ENCODE results near the gene EIF1. TPM values are rescaled to one million over a fixed set of nuclear protein-coding genes. Genes with fewer than 3 reads are reported as not detected.

The EIF1 gene
- total and polyA plus RNA-seq, 4 donors, result 179 to 689 (median 464) TPM

GRCh38 chr17:41648411-41649195, 40.1 kb upstream of the EIF1 start:
- H3K36me3 ChIP-seq (ENCODE audit: control insufficient read depth, insufficient read depth, low read length), result no peaks in the 10 kb centered on the region
- peaks cover 21% of the 10 kb centered on the region for H3K4me1 ChIP-seq (ENCODE audit: control insufficient read depth, insufficient read depth, low read length)
- H3K9me3 ChIP-seq (ENCODE audit: control insufficient read depth, insufficient read depth, low read length), result no peaks in the 10 kb centered on the region
- H3K4me3 ChIP-seq (ENCODE audit: low read depth, low read length), result peak overlapping the region; percentile 36
- H3K27ac ChIP-seq (ENCODE audit: low read depth, low read length), result no peak overlapping the region
- H3K27me3 ChIP-seq (ENCODE audit: control insufficient read depth, insufficient read depth, low read length), result no peaks in the 10 kb centered on the region
- DNase-seq (ENCODE audit: low read depth in 4 of 6, low spot score in 6 of 6), result peak in 5 of 6 donors; percentile 35 to 89 (median 65)
- WGBS (ENCODE audit: insufficient coverage), result 1% methylated on average over 28 of the region's 39 CpGs

- DNase-seq (ENCODE audit: low read depth in 4 of 6, low spot score in 6 of 6), result no peak
- WGBS (ENCODE audit: insufficient coverage), result 95% methylated on average over 10 of the region's 10 CpGs
- Histone ChIP-seq H3K9me3 (ENCODE audit: control insufficient read depth, insufficient read depth, low read length) (no peaks in the 10 kb centered on the region), H3K4me3 (ENCODE audit: low read depth, low read length) (no peak overlapping the region), H3K4me1 (ENCODE audit: control insufficient read depth, insufficient read depth, low read length) (peaks cover 21% of the 10 kb centered on the region), H3K27me3 (ENCODE audit: control insufficient read depth, insufficient read depth, low read length) (no peaks in the 10 kb centered on the region), H3K27ac (ENCODE audit: low read depth, low read length) (no peak overlapping the region), H3K36me3 (ENCODE audit: control insufficient read depth, insufficient read depth, low read length) (no peaks in the 10 kb centered on the region)
These were observed 38.7 kb upstream of the EIF1 start for GRCh38 chr17:41649923-41650519.

- Histone ChIP-seq H3K27me3 (ENCODE audit: control insufficient read depth, insufficient read depth, low read length) (no peaks in the 10 kb centered on the region), H3K9me3 (ENCODE audit: control insufficient read depth, insufficient read depth, low read length) (no peaks in the 10 kb centered on the region), H3K27ac (ENCODE audit: low read depth, low read length) (no peak overlapping the region), H3K36me3 (ENCODE audit: control insufficient read depth, insufficient read depth, low read length) (no peaks in the 10 kb centered on the region), H3K4me1 (ENCODE audit: control insufficient read depth, insufficient read depth, low read length) (peaks cover 27% of the 10 kb centered on the region), H3K4me3 (ENCODE audit: low read depth, low read length) (no peak overlapping the region)
- WGBS (ENCODE audit: insufficient coverage), result 73% methylated on average over 14 of the region's 15 CpGs
- DNase-seq (ENCODE audit: low read depth in 4 of 6, low spot score in 6 of 6), result no peak
These were observed 37.7 kb upstream of the EIF1 start for GRCh38 chr17:41650794-41651624.

GRCh38 chr17:41651625-41652460, 36.8 kb upstream of the EIF1 start:
- peaks cover 27% of the 10 kb centered on the region for H3K4me1 ChIP-seq (ENCODE audit: control insufficient read depth, insufficient read depth, low read length)
- H3K27me3 ChIP-seq (ENCODE audit: control insufficient read depth, insufficient read depth, low read length), result no peaks in the 10 kb centered on the region
- DNase-seq (ENCODE audit: low read depth in 4 of 6, low spot score in 6 of 6), result no peak
- H3K27ac ChIP-seq (ENCODE audit: low read depth, low read length), result no peak overlapping the region
- no peaks in the 10 kb centered on the region for H3K36me3 ChIP-seq (ENCODE audit: control insufficient read depth, insufficient read depth, low read length)
- no peak overlapping the region for H3K4me3 ChIP-seq (ENCODE audit: low read depth, low read length)
- 80% methylated on average over 13 of the region's 13 CpGs for WGBS (ENCODE audit: insufficient coverage)
- H3K9me3 ChIP-seq (ENCODE audit: control insufficient read depth, insufficient read depth, low read length), result no peaks in the 10 kb centered on the region

- no peaks in the 10 kb centered on the region for H3K9me3 ChIP-seq (ENCODE audit: control insufficient read depth, insufficient read depth, low read length)
- 80% methylated on average over 5 of the region's 5 CpGs for WGBS (ENCODE audit: insufficient coverage)
- H3K27ac ChIP-seq (ENCODE audit: low read depth, low read length), result no peak overlapping the region
- no peaks in the 10 kb centered on the region for H3K27me3 ChIP-seq (ENCODE audit: control insufficient read depth, insufficient read depth, low read length)
- no peak overlapping the region for H3K4me3 ChIP-seq (ENCODE audit: low read depth, low read length)
- peaks cover 24% of the 10 kb centered on the region for H3K4me1 ChIP-seq (ENCODE audit: control insufficient read depth, insufficient read depth, low read length)
- no peaks in the 10 kb centered on the region for H3K36me3 ChIP-seq (ENCODE audit: control insufficient read depth, insufficient read depth, low read length)
- no peak for DNase-seq (ENCODE audit: low read depth in 4 of 6, low spot score in 6 of 6)
These were observed 36.2 kb upstream of the EIF1 start for GRCh38 chr17:41652461-41652970.

- Histone ChIP-seq H3K27me3 (ENCODE audit: control insufficient read depth, insufficient read depth, low read length) (no peaks in the 10 kb centered on the region), H3K27ac (ENCODE audit: low read depth, low read length) (no peak overlapping the region), H3K9me3 (ENCODE audit: control insufficient read depth, insufficient read depth, low read length) (no peaks in the 10 kb centered on the region), H3K4me3 (ENCODE audit: low read depth, low read length) (no peak overlapping the region), H3K36me3 (ENCODE audit: control insufficient read depth, insufficient read depth, low read length) (no peaks in the 10 kb centered on the region), H3K4me1 (ENCODE audit: control insufficient read depth, insufficient read depth, low read length) (peaks cover 15% of the 10 kb centered on the region)
- 90% methylated on average over 1 of the region's 5 CpGs for WGBS (ENCODE audit: insufficient coverage)
- no peak for DNase-seq (ENCODE audit: low read depth in 4 of 6, low spot score in 6 of 6)
These were observed 35.3 kb upstream of the EIF1 start for GRCh38 chr17:41653421-41653820.

GRCh38 chr17:41653892-41654677, 34.6 kb upstream of the EIF1 start:
- WGBS (ENCODE audit: insufficient coverage), result 71% methylated on average over 12 of the region's 14 CpGs
- Histone ChIP-seq H3K9me3 (ENCODE audit: control insufficient read depth, insufficient read depth, low read length) (no peaks in the 10 kb centered on the region), H3K4me3 (ENCODE audit: low read depth, low read length) (no peak overlapping the region), H3K27me3 (ENCODE audit: control insufficient read depth, insufficient read depth, low read length) (no peaks in the 10 kb centered on the region), H3K4me1 (ENCODE audit: control insufficient read depth, insufficient read depth, low read length) (peaks cover 13% of the 10 kb centered on the region), H3K27ac (ENCODE audit: low read depth, low read length) (no peak overlapping the region), H3K36me3 (ENCODE audit: control insufficient read depth, insufficient read depth, low read length) (no peaks in the 10 kb centered on the region)
- DNase-seq (ENCODE audit: low read depth in 4 of 6, low spot score in 6 of 6), result no peak

GRCh38 chr17:41654678-41655607, 33.7 kb upstream of the EIF1 start:
- Histone ChIP-seq H3K27ac (ENCODE audit: low read depth, low read length) (peak overlapping the region; percentile 61), H3K4me3 (ENCODE audit: low read depth, low read length) (no peak overlapping the region), H3K36me3 (ENCODE audit: control insufficient read depth, insufficient read depth, low read length) (no peaks in the 10 kb centered on the region), H3K4me1 (ENCODE audit: control insufficient read depth, insufficient read depth, low read length) (peaks cover 13% of the 10 kb centered on the region), H3K27me3 (ENCODE audit: control insufficient read depth, insufficient read depth, low read length) (no peaks in the 10 kb centered on the region), H3K9me3 (ENCODE audit: control insufficient read depth, insufficient read depth, low read length) (no peaks in the 10 kb centered on the region)
- DNase-seq (ENCODE audit: low read depth in 4 of 6, low spot score in 6 of 6), result no peak
- WGBS (ENCODE audit: insufficient coverage), result 78% methylated on average over 16 of the region's 24 CpGs
